ENCODE measurements around the gene UNC5C.

DNA sequence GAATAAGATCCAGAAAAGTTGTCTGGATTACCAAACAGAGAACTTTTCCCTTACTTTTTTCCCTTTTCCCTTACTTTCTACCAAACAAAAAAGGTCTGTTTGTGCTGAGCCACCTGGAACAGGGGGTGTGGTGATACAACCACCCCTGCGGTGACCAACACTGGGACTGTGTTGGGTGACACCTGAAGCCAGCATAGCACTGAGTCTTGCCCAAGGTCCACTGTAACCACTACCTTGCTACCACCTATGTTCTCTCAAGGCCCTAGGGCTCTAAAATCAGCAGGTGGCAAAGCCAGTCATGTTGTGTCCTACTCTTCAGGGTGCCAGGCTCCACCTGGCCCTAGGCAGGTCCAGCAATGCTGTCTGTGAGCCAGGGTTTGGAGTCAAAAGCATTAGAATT, 22.8 kb upstream of the UNC5C start:
- TF ChIP-seq JUND (IDR thresholded peaks at IDR 0.05) (no peak), HNF4G (IDR thresholded peaks at IDR 0.05) (no peak), RXRA (IDR thresholded peaks at IDR 0.05) (no peak), FOXA2 (IDR thresholded peaks at IDR 0.05) (no peak), REST (IDR thresholded peaks at IDR 0.05) (no peak), FOXA1 (IDR thresholded peaks at IDR 0.05) (no peak), GABPA (IDR thresholded peaks at IDR 0.05 in 1 of 2, conservative IDR thresholded peaks at IDR 0.05 in 1 of 2) (no peak), TAF1 (conservative IDR thresholded peaks at IDR 0.05) (no peak), RAD21 (IDR thresholded peaks at IDR 0.05) (no peak), YY1 (IDR thresholded peaks at IDR 0.05) (no peak), MAX (IDR thresholded peaks at IDR 0.05) (no peak)
- TF ChIP-seq, protein P1, sequence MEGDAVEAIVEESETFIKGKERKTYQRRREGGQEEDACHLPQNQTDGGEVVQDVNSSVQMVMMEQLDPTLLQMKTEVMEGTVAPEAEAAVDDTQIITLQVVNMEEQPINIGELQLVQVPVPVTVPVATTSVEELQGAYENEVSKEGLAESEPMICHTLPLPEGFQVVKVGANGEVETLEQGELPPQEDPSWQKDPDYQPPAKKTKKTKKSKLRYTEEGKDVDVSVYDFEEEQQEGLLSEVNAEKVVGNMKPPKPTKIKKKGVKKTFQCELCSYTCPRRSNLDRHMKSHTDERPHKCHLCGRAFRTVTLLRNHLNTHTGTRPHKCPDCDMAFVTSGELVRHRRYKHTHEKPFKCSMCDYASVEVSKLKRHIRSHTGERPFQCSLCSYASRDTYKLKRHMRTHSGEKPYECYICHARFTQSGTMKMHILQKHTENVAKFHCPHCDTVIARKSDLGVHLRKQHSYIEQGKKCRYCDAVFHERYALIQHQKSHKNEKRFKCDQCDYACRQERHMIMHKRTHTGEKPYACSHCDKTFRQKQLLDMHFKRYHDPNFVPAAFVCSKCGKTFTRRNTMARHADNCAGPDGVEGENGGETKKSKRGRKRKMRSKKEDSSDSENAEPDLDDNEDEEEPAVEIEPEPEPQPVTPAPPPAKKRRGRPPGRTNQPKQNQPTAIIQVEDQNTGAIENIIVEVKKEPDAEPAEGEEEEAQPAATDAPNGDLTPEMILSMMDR (IDR thresholded peaks at IDR 0.05; ENCODE audit: low read depth, low read length, missing input control) = no peak
- TF ChIP-seq, protein P2, sequence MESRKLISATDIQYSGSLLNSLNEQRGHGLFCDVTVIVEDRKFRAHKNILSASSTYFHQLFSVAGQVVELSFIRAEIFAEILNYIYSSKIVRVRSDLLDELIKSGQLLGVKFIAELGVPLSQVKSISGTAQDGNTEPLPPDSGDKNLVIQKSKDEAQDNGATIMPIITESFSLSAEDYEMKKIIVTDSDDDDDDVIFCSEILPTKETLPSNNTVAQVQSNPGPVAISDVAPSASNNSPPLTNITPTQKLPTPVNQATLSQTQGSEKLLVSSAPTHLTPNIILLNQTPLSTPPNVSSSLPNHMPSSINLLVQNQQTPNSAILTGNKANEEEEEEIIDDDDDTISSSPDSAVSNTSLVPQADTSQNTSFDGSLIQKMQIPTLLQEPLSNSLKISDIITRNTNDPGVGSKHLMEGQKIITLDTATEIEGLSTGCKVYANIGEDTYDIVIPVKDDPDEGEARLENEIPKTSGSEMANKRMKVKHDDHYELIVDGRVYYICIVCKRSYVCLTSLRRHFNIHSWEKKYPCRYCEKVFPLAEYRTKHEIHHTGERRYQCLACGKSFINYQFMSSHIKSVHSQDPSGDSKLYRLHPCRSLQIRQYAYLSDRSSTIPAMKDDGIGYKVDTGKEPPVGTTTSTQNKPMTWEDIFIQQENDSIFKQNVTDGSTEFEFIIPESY (IDR thresholded peaks at IDR 0.05) = no peak
